B cell (primary cell): Measurements from ENCODE around the gene H2BW1. TPM values are rescaled to one million over a fixed set of nuclear protein-coding genes. Genes with fewer than 3 reads are reported as not detected.

Source experiments
- ATAC-seq: fragments of 200-7000 bp; cut with Tn5 transposase; one replicate; pipeline ENCODE4 v1.10.0; 2021; ENCODE audit warnings: low read depth, mild to moderate bottlenecking, moderate number of reproducible peaks, moderate library complexity
- CTCF ChIA-PET: fragments of 350-600 bp; sonication (Branson Sonifier 250); formaldehyde crosslinking; loops from one replicate; lab custom pipeline; 2021; ENCODE audit warnings: antibody characterized with exemption, inconsistent platforms; lab: Charles Lee
- POLR2A ChIA-PET: fragments of 350-600 bp; sonication (Branson Sonifier 250); formaldehyde crosslinking; loops from one replicate; lab custom pipeline; 2021; ENCODE audit warnings: antibody characterized with exemption; lab: Charles Lee
- DNase-seq: peaks from one replicate; pipeline ENCODE4 v3.0.0; 2013
- H2AFZ ChIP-seq: 2 replicates; pipeline ENCODE4 v1.6.1; 2012; ENCODE audit warnings: mild to moderate bottlenecking, low read depth, low read length; ENCODE audit not compliant: insufficient read depth, poor library complexity, severe bottlenecking
- H3K27ac ChIP-seq, 2 donors: 1 replicate in 1 of 2; 2 replicates in 1 of 2; pipeline ENCODE4 v1.5.1; 2012 to 2013; ENCODE audit warnings: low read length in 2 of 2, mild to moderate bottlenecking in 2 of 2, moderate library complexity in 1 of 2
- H3K27me3 ChIP-seq, 4 experiments: fragments of 200-600 bp in 1 of 4; sonication (generic) in 1 of 4; replicated peaks in 1 of 4; 1 replicate in 2 of 4; 2 replicates in 2 of 4; pipeline versions ENCODE4 v1.6.1 to v1.7.0; 2013 to 2016; ENCODE audit warnings: low read length in 3 of 4, mild to moderate bottlenecking in 2 of 4, mixed read lengths in 1 of 4, moderate library complexity in 1 of 4; ENCODE audit not compliant: insufficient read depth in 4 of 4, control insufficient read depth in 3 of 4; ENCODE audit errors: control extremely low read depth in 1 of 4
- H3K36me3 ChIP-seq, 2 experiments: replicated peaks in 1 of 2; 1 replicate in 1 of 2; 2 replicates in 1 of 2; pipeline versions ENCODE4 v1.6.1 to v1.7.1; 2013; ENCODE audit warnings: low read length in 1 of 2; ENCODE audit not compliant: insufficient read depth in 2 of 2, control insufficient read depth in 1 of 2; ENCODE audit errors: control extremely low read depth in 1 of 2, extremely low read depth in 1 of 2
- H3K4me1 ChIP-seq, 2 donors: fragments of 200-600 bp in 1 of 2; sonication (generic) in 1 of 2; 1 replicate in 1 of 2; 2 replicates in 1 of 2; pipeline versions ENCODE4 v1.5.1 to v1.6.1; 2013 to 2017; ENCODE audit warnings: low read length in 2 of 2; ENCODE audit not compliant: control insufficient read depth in 2 of 2, insufficient read depth in 2 of 2
- H3K4me2 ChIP-seq: replicated peaks from 2 replicates; pipeline ENCODE3; 2012; ENCODE audit warnings: mild to moderate bottlenecking, low read depth, low read length; ENCODE audit not compliant: poor library complexity, severe bottlenecking
- H3K4me3 ChIP-seq, 5 experiments: fragments of 200-600 bp in 1 of 5; sonication (generic) in 1 of 5; 1 replicate in 3 of 5; 2 replicates in 2 of 5; pipeline versions ENCODE4 v1.5.1 to v1.7.0; 2011 to 2016; ENCODE audit warnings: low read length in 4 of 5, mild to moderate bottlenecking in 4 of 5, low read depth in 2 of 5, control low read depth in 1 of 5, moderate library complexity in 1 of 5; ENCODE audit not compliant: insufficient read depth in 1 of 5; ENCODE audit errors: control extremely low read depth in 1 of 5, extremely low read depth in 1 of 5
- H3K79me2 ChIP-seq: fragments of 200-600 bp; sonication (generic); one replicate; pipeline ENCODE4 v1.6.0; 2016; ENCODE audit warnings: low read length; ENCODE audit not compliant: control insufficient read depth, insufficient read depth
- H3K9ac ChIP-seq: fragments of 200-600 bp; sonication (generic); 2 replicates; pipeline ENCODE4 v1.6.1; 2017; ENCODE audit warnings: mild to moderate bottlenecking, low read length, moderate library complexity
- H3K9me3 ChIP-seq, 3 donors: one replicate each; pipeline versions ENCODE4 v1.6.1 to v1.7.1; 2013; ENCODE audit warnings: low read length in 2 of 3; ENCODE audit not compliant: control insufficient read depth in 2 of 3, insufficient read depth in 1 of 3; ENCODE audit errors: control extremely low read depth in 1 of 3
- H4K20me1 ChIP-seq: 2 replicates; pipeline ENCODE4 v1.6.0; 2012; ENCODE audit warnings: mild to moderate bottlenecking, low read length; ENCODE audit not compliant: insufficient read depth, control insufficient read depth, poor library complexity, severe bottlenecking
- H3K27ac Mint-ChIP-seq: one replicate; pipeline ENCODE4 v1.8.0; 2021; ENCODE audit warnings: mixed read lengths
- H3K27me3 Mint-ChIP-seq: one replicate; pipeline ENCODE4 v1.8.0; 2021; ENCODE audit warnings: mixed read lengths
- H3K4me1 Mint-ChIP-seq: one replicate; pipeline ENCODE4 v1.8.0; 2021; ENCODE audit warnings: mixed read lengths
- H3K4me3 Mint-ChIP-seq: one replicate; pipeline ENCODE4 v1.8.0; 2021; ENCODE audit warnings: mixed read lengths
- H3K9me3 Mint-ChIP-seq: one replicate; pipeline ENCODE4 v1.8.0; 2022; ENCODE audit warnings: mixed read lengths; ENCODE audit not compliant: insufficient read depth
- CTCF ChIP-seq: fragments of 200-600 bp; IDR thresholded peaks from one replicate; pipeline ENCODE4 v1.8.0; 2022; ENCODE audit warnings: antibody characterized with exemption, mild to moderate bottlenecking
- EZH2 ChIP-seq: IDR thresholded peaks from 2 replicates; pipeline ENCODE4 v1.6.1; 2012; ENCODE audit warnings: borderline replicate concordance, low read depth, mild to moderate bottlenecking, moderate library complexity, low read length; ENCODE audit not compliant: insufficient read depth, poor library complexity, severe bottlenecking
- WGBS: methylation state at CpG from one replicate; pipeline ENCODE4 v1.1.5; 2013; ENCODE audit warnings: missing lambda C conversion rate; ENCODE audit not compliant: insufficient coverage; 5-methylcytosine and 5-hydroxymethylcytosine counted together
- intact Hi-C: fragments of 100-400 bp; cut with micrococcal nuclease; formaldehyde crosslinking; loops from one replicate; pipeline ENCODE4 v1.10.0; 2022
- polyA plus RNA-seq: library from polyadenylated mRNA; depleted of rRNA; stranded (reverse); fragments of >200 nt; gene quantifications from 2 replicates; pipeline ENCODE4 v1.2.3, GENCODE V29; 2012
- total RNA-seq, 2 donors: library from RNA; stranded (reverse); fragments of 120-200 nt in 1 of 2; gene quantifications; 1 replicate in 1 of 2; 2 replicates in 1 of 2; pipeline versions ENCODE4 v1.2.3 to v1.2.4, GENCODE V29; 2013 to 2022

Gene H2BW1
- total and polyA plus RNA-seq, 2 donors (not counting 1 experiment from before 2014, with no cell fraction given), result not detected

DNA sequence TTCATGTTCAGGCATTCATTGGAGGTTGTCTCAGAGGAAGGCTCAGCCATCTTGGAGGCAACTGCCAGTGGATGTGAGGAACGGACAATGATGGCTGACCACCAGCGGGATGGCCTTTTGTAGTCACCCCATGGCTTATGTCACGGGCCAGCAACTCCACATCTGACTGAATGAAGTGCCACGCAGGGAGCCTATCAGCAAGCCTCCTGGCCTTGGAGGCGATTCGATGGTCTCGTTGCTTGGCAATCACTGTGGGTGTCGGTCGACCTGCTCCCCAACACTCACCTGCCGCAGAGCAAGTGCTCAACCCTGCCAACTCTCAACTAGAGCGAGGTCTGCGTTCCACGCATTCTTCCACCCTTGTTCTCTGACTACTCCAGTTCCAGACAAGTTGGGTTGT lies 33.7 kb upstream of the H2BW1 start:
- DNase-seq, result no peak
- intact Hi-C loops, result no loop called here
- no peaks in the 10 kb centered on the region for H3K4me1 ChIP-seq

DNA sequence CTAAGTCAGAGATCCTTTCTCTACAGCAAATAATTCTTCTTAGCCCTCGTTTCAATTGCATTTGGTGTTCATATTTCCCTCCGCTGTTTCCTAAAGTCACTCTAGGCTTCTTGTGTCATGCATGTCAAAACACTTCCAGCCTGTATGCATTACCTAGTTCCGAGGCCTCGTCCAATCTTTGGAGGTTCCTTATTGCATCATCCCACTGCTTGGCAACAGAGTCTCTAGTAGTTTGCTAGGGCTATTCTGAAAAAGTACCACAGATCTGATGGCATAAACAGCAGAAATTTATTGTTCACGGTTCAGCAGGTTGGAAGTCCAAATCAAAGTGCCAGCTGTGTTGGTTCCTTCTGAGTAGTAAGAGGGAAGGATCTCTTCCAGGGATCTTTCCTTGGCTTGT lies 32.1 kb upstream of the H2BW1 start:
- no peaks in the 10 kb centered on the region for H3K9me3 Mint-ChIP-seq

More for the DNA sequence above, 33.7 kb upstream of the H2BW1 start:
- no peak for ATAC-seq
- no peaks in the 10 kb centered on the region for H3K27me3 ChIP-seq
- H3K27ac Mint-ChIP-seq, result no peak overlapping the region
- no peaks in the 10 kb centered on the region for H3K9me3 ChIP-seq
- no peak overlapping the region for H3K4me3 Mint-ChIP-seq
- no peaks in the 10 kb centered on the region for H3K36me3 ChIP-seq
- ChIA-PET CTCF (no interaction called here), POLR2A (no interaction called here)
- peaks cover 20% of the 10 kb centered on the region for H3K27me3 Mint-ChIP-seq
- H3K9me3 Mint-ChIP-seq, result no peaks in the 10 kb centered on the region
- no peak overlapping the region for H3K9ac ChIP-seq
- WGBS, result 94% methylated on average over 10 of the region's 13 CpGs
- no peak overlapping the region for H3K4me3 ChIP-seq
- H3K4me1 Mint-ChIP-seq, result no peaks in the 10 kb centered on the region
- TF ChIP-seq CTCF, result no peak
- no peak for TF ChIP-seq EZH2
- no peak overlapping the region for H2AFZ ChIP-seq
- no peaks in the 10 kb centered on the region for H3K79me2 ChIP-seq
- no peaks in the 10 kb centered on the region for H4K20me1 ChIP-seq
- H3K4me2 ChIP-seq, result no peak overlapping the region
- no peak overlapping the region for H3K27ac ChIP-seq

More for the DNA sequence above, 32.1 kb upstream of the H2BW1 start:
- Histone ChIP-seq H3K27me3 (no peaks in the 10 kb centered on the region), H3K4me1 (no peaks in the 10 kb centered on the region), H2AFZ (no peak overlapping the region), H3K4me2 (no peak overlapping the region), H3K79me2 (no peaks in the 10 kb centered on the region), H3K9me3 (no peaks in the 10 kb centered on the region), H3K36me3 (no peaks in the 10 kb centered on the region), H3K27ac (no peak overlapping the region), H3K9ac (no peak overlapping the region), H4K20me1 (no peaks in the 10 kb centered on the region), H3K4me3 (no peak overlapping the region)
- ChIA-PET CTCF (no interaction called here), POLR2A (no interaction called here)
- Mint-ChIP-seq H3K4me1 (no peaks in the 10 kb centered on the region), H3K4me3 (no peak overlapping the region), H3K27ac (no peak overlapping the region), H3K27me3 (peaks cover 20% of the 10 kb centered on the region)
- intact Hi-C loops, result no loop called here
- DNase-seq (no peak), ATAC-seq (no peak)
- TF ChIP-seq CTCF, result no peak
- TF ChIP-seq EZH2, result no peak
- WGBS, result 100% methylated on average over 2 of the region's 5 CpGs
